Measurements from ENCODE around the gene POLR2F. TPM values are rescaled to one million over a fixed set of nuclear protein-coding genes. Genes with fewer than 3 reads are reported as not detected.

POLR2F gene
- total and polyA plus RNA-seq, 9 donors, result 40.3 to 101 (median 65.2) TPM

DNA sequence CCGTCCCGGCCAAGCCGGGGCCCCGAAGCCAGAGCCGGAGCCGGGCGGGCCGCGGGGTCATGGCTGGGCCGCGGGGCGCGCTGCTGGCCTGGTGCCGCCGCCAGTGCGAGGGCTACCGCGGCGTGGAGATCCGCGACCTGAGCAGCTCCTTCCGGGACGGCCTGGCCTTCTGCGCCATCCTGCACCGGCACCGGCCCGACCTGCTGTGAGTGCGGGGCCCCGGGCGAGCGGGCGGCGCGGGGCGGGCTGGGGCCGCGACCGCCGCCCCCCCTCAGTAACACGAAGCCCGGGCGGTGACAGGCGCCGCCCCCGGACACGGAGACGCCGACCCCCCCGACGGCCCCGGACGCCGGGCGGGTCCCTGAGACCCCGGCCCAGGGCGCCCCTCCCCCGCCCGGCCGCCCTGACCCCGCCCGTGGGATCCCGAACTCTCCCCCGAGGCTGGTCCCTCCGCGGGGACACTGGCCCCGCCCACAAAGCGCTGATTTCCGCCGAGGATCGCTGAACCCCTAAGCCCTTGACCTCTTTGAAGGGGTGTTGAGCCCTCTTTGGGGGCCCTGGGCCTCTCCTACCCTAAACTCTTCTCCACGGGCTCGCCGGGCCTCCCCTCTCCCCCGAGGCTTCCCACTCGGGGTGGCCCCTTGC is 47.0 kb upstream of the POLR2F start:
- 1% methylated on average over 20 to 75 of the region's 75 CpGs for WGBS, 3 donors
- TF ChIP-seq CTCF (IDR thresholded peaks at IDR 0.05), result no peak
- TF ChIP-seq EP300 (IDR thresholded peaks at IDR 0.05), result no peak
- TF ChIP-seq POLR2A (IDR thresholded peaks at IDR 0.05), result no peak
- intact Hi-C loops (cut with DNase I), result no loop called here
- no peaks in the 10 kb centered on the region for H3K36me3 ChIP-seq
- peak overlapping the region; percentile 60 for H3K4me3 ChIP-seq
- H3K9me3 ChIP-seq, result no peaks in the 10 kb centered on the region
- peak in 4 of 5 donors; percentile 36 to 61 (median 56) for DNase-seq
- H3K27ac ChIP-seq, result peak overlapping the region; percentile 74 to 92
- H3K4me1 ChIP-seq (ENCODE audit: insufficient read depth), result peaks cover 12% of the 10 kb centered on the region
- no peaks in the 10 kb centered on the region for H3K27me3 ChIP-seq

- Histone ChIP-seq H3K4me1 (ENCODE audit: insufficient read depth) (peaks cover 12% of the 10 kb centered on the region), H3K27ac (peak overlapping the region; percentile 74 to 92), H3K36me3 (no peaks in the 10 kb centered on the region), H3K27me3 (no peaks in the 10 kb centered on the region), H3K9me3 (no peaks in the 10 kb centered on the region), H3K4me3 (peak overlapping the region; percentile 60)
- TF ChIP-seq CTCF (IDR thresholded peaks at IDR 0.05) (no peak), EP300 (IDR thresholded peaks at IDR 0.05) (no peak), POLR2A (IDR thresholded peaks at IDR 0.05) (no peak)
- intact Hi-C loops (cut with DNase I), result no loop called here
- no peak for DNase-seq
- 31 to 33% (median 32%) methylated on average over 19 of the region's 19 CpGs for WGBS, 3 donors
Observed at GRCh38 chr22:37907036-37907954, 46.2 kb upstream of the POLR2F start.

DNA sequence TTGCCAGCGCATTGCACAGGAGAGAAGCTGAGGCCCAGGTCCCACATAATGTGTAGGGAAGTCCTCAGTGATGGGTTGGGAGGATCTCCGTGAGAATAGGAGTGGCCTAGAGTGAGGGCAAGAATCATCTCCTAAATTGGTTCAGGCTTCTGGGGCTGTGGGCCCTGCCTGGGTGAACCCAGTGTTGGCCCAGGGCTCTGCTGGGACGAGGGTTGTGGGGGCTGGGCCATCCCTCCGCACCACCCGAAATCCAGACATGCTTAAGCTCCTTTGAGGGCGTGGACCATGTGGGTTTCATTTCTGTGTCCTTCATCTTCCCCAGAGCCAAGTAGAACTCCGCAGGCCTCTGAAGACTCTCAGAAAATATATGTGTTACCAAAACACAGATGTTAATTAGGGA is 43.7 kb upstream of the POLR2F start:
- intact Hi-C loops (cut with DNase I), result no loop called here
- H3K27ac ChIP-seq, result no peak overlapping the region
- DNase-seq, result no peak
- H3K9me3 ChIP-seq, result no peaks in the 10 kb centered on the region
- no peaks in the 10 kb centered on the region for H3K36me3 ChIP-seq
- H3K4me3 ChIP-seq, result no peak overlapping the region
- peaks cover 12% of the 10 kb centered on the region for H3K4me1 ChIP-seq (ENCODE audit: insufficient read depth)
- TF ChIP-seq CTCF (IDR thresholded peaks at IDR 0.05), result no peak
- TF ChIP-seq EP300 (IDR thresholded peaks at IDR 0.05), result no peak
- TF ChIP-seq POLR2A (IDR thresholded peaks at IDR 0.05), result no peak
- WGBS, 3 donors, result 62 to 75% (median 66%) methylated on average over 7 of the region's 7 CpGs
- no peaks in the 10 kb centered on the region for H3K27me3 ChIP-seq

GRCh38 chr22:37910890-37911672 is 42.4 kb upstream of the POLR2F start:
- Histone ChIP-seq H3K4me1 (ENCODE audit: insufficient read depth) (peaks cover 6% of the 10 kb centered on the region), H3K4me3 (no peak overlapping the region), H3K27ac (no peak overlapping the region), H3K27me3 (no peaks in the 10 kb centered on the region), H3K36me3 (no peaks in the 10 kb centered on the region), H3K9me3 (no peaks in the 10 kb centered on the region)
- DNase-seq, result no peak
- TF ChIP-seq EP300 (IDR thresholded peaks at IDR 0.05) (no peak), POLR2A (IDR thresholded peaks at IDR 0.05) (no peak), CTCF (IDR thresholded peaks at IDR 0.05) (no peak)
- intact Hi-C loops (cut with DNase I), result no loop called here
- 51 to 57% (median 57%) methylated on average over 15 of the region's 15 CpGs for WGBS, 3 donors
